GM18526 (cell line): Measurements from ENCODE around the gene VAPB.

ENCODE experiments used
- POLR2A ChIP-seq: IDR thresholded peaks from 3 replicates; pipeline ENCODE4 v1.6.1; 2011; ENCODE audit not compliant: insufficient read length; ENCODE audit errors: extremely low read depth

The VAPB gene

GRCh38 chr20:58393299-58393698 is 4.3 kb downstream of the VAPB start:
- no peak for TF ChIP-seq POLR2A

GRCh38 chr20:58394801-58395200 is 5.8 kb downstream of the VAPB start:
- no peak for TF ChIP-seq POLR2A

DNA sequence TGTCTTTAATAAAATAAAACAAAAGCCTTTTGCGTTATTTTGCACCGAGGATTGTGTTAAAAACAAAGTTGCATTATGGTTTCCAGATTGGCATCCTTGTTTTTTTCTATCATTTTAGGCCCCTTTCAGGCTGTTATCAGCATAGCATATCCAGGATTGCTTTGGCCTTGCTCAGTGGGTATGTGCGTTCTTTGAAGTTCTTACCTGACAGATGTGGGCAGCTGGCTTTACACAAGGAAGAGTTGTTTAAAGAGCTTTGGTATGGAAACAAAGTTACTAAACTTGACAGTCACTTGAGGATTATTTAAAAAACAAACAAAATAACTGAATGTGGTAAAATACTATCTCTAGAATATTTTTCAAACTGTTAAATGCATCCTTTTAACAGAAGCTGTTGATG is 6.6 kb downstream of the VAPB start:
- TF ChIP-seq POLR2A: no peak

GRCh38 chr20:58397429-58397828 is 8.4 kb downstream of the VAPB start:
- TF ChIP-seq POLR2A: no peak

DNA sequence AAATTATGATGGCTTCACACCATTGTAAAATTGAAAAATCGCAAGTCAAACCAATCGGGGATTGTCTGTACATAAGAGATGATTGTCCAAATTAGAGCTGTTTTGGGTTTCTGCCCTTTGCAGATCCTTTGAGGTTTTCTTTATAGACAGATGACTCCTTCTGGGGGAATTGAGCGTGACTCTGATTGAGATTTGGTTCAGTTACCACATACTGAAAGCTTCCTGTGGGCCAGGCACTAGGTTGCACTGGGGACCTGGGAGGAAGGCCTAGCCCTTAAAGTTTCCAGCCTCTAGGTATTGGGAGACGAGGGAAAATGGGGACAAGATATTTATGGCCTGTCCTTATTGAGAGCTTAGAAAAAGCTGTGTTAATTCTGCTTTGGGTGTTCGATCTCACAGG is 9.2 kb downstream of the VAPB start:
- TF ChIP-seq POLR2A: no peak

GRCh38 chr20:58399926-58400325 is 10.9 kb downstream of the VAPB start:
- no peak for TF ChIP-seq POLR2A

- TF ChIP-seq POLR2A: no peak
Observed at GRCh38 chr20:58401162-58401561, 12.1 kb downstream of the VAPB start.

DNA sequence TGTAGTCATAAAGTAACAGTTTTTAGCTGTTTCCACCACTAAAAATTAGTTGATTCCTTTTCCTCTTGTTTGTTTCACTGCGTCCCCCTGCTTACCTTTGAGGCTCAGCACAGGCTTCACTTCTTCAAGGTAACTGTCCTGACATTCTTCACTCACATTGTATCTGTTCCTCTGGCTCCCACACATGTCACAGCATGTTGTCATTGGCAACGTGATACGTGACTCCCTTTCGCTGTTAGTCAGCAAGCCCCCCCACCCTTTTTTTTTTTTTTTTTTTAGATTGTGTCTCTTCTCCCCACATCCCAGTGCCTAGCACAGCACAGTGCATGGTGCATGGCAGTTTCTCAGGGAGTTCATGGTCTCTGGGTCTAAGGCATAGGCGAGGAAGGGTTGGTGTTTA is 13.3 kb downstream of the VAPB start:
- no peak for TF ChIP-seq POLR2A

- TF ChIP-seq POLR2A: no peak
Observed at GRCh38 chr20:58402827-58403226, 13.8 kb downstream of the VAPB start.

DNA sequence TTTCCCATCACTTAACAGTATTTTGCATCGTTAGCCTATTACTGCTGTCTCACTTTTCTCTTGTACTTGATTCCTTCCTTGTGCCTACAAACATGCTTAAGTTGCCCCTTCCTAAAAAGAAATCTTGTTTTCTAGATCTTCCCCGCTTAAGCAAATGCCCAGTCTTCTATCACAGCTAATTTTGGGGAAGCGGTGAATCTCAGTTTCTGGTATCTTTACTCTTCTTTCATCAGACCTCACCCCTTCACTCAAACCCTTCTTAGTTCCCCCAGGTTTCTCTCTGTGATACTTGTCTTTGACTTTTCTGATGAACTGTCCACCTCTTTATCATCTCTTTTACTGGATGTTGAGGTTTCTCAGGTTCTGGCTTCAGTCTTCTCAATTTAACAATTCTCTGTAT is 14.2 kb downstream of the VAPB start:
- no peak for TF ChIP-seq POLR2A

- TF ChIP-seq POLR2A: no peak
Observed at GRCh38 chr20:58405504-58406291, 16.7 kb downstream of the VAPB start.

GRCh38 chr20:58406422-58407001 is 17.5 kb downstream of the VAPB start:
- no peak for TF ChIP-seq POLR2A

DNA sequence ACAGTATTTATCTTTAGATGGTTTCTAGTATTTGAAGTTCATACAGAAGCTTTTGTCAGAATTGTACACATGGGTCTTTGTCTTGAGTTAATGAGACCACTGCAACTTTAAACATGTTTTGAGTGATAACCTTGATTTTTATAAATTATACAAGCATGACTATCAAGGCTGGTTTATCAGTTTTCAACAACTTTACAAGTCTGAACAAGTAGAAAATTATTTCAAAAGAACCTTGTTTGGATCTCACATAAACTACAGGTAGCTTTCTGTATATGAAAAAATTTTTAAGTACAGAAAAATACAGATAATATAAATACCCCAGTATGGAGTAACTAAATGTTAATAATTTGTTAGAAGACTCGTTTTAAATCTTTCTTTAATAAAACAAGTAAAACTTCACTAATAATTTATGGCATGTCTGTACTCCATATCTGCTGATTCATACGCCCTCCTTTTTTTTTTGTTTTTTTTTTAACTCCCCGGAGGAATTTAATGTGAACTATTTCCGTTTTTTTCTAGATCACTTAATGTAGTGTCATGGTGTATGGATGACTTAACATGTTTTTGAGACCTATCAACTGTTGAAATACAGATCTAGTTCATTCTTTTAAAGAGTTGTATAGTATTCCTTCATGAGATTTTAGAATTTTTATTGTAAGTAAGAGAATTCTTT is 18.3 kb downstream of the VAPB start:
- no peak for TF ChIP-seq POLR2A

GRCh38 chr20:58407966-58408557 is 19.0 kb downstream of the VAPB start:
- TF ChIP-seq POLR2A: no peak

DNA sequence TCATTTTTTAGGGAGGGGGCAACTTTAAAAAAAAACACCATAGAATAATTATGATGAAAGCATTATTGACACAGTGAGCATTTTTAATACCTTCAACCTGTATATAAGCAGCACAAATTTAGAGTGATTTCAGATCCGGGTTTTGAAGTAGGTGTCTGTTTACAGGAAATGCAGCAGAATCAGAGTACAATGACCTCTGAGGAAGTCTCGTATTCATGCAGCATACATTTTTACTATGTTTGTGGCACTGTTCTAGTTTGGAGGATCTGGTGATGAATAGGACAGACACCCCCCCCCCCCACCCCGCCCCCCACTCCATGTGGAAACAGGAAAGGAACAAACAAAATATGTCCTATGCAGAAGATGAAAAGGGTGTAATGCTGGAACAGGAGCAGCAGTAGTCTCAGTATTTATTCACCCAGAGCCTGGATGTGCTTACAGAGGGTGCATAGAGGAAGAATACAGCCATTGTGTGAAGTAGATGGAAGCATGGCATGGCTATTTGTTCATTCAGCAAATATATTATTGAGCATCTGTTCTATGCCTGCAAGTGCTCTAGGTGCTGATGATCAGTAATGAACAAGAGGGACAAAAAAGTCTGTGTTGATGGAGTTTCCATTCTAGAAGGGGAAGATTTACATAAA is 19.7 kb downstream of the VAPB start:
- TF ChIP-seq POLR2A: no peak
